Measurements from ENCODE around the gene BEX4.
"Not testable (repeated sequence)": the region's sequence is repeated elsewhere in the genome, so short reads cannot be mapped to it uniquely, and the experiment has no call there.

The BEX4 gene

GRCh38 chrX:103214870-103215424, at the start of gene BEX4:
BEX4 (plus strand) TSS chrX:103215108; CDS start chrX:103216154, 1,046 bp downstream.
- DNase-seq, result peak; percentile 79

GRCh38 chrX:103170216-103170615, 44.7 kb upstream of the BEX4 start:
- DNase-seq, result no peak

- DNase-seq, result no peak
Observed at GRCh38 chrX:103171353-103171752, 43.6 kb upstream of the BEX4 start.

- DNase-seq, result not testable (repeated sequence)
Observed at GRCh38 chrX:103175256-103175655, 39.7 kb upstream of the BEX4 start.

GRCh38 chrX:103175944-103176753, 38.8 kb upstream of the BEX4 start:
- DNase-seq, result peak; percentile 54

GRCh38 chrX:103177556-103177955, 37.4 kb upstream of the BEX4 start:
- DNase-seq, result no peak

- no peak for DNase-seq
Observed at GRCh38 chrX:103183912-103184311, 31.0 kb upstream of the BEX4 start.

GRCh38 chrX:103187953-103188475, 26.9 kb upstream of the BEX4 start:
- DNase-seq, result no peak

- DNase-seq, result no peak
Observed at GRCh38 chrX:103197721-103198306, 17.1 kb upstream of the BEX4 start.

- DNase-seq, result not testable (repeated sequence)
Observed at GRCh38 chrX:103198668-103199067, 16.2 kb upstream of the BEX4 start.

- no peak for DNase-seq
Observed at GRCh38 chrX:103201041-103201440, 13.9 kb upstream of the BEX4 start.

- DNase-seq, result no peak
Observed at GRCh38 chrX:103210056-103210455, 4.9 kb upstream of the BEX4 start.

GRCh38 chrX:103211012-103211715, 3.7 kb upstream of the BEX4 start:
- peak; percentile 20 for DNase-seq

- no peak for DNase-seq
Observed at GRCh38 chrX:103212749-103213457, 2.0 kb upstream of the BEX4 start.

GRCh38 chrX:103215425-103215991, 600 bp downstream of the BEX4 start:
- DNase-seq, result peak; percentile 28

GRCh38 chrX:103220511-103221323, 5.8 kb downstream of the BEX4 start:
- DNase-seq, result no peak

GRCh38 chrX:103225918-103226317, 11.0 kb downstream of the BEX4 start:
- not testable (repeated sequence) for DNase-seq

- no peak for DNase-seq
Observed at GRCh38 chrX:103233263-103233662, 18.4 kb downstream of the BEX4 start.

GRCh38 chrX:103234869-103235268, 20.0 kb downstream of the BEX4 start:
- no peak for DNase-seq

GRCh38 chrX:103235608-103236007, 20.7 kb downstream of the BEX4 start:
- DNase-seq, result not testable (repeated sequence)

- no peak for DNase-seq
Observed at GRCh38 chrX:103236296-103236695, 21.4 kb downstream of the BEX4 start.

All from stimulated activated CD4-positive, alpha-beta T cell treated with anti-CD3 and anti-CD28 coated beads, Interleukin-4, amount 100 ng/mL, for 1 hour (primary cell).